ENCODE data around the gene RCVRN. TPM values are rescaled to one million over a fixed set of nuclear protein-coding genes. Genes with fewer than 3 reads are reported as not detected.

RCVRN gene
- total RNA-seq, 2 experiments from 2014 or later, result not detected

- no peak for DNase-seq
- Mint-ChIP-seq H3K27ac (no peak overlapping the region), H3K36me3 (no peaks in the 10 kb centered on the region), H3K27me3 (no peaks in the 10 kb centered on the region), H3K9me3 (ENCODE audit: low read depth) (no peaks in the 10 kb centered on the region), H3K4me3 (no peak overlapping the region), H3K4me1 (no peaks in the 10 kb centered on the region)
- no peak for ATAC-seq
- CTCF ChIA-PET, result no interaction called here
These were observed 11.0 kb upstream of the RCVRN start for GRCh38 chr17:9916108-9916507.

- no peak for DNase-seq
- CTCF ChIA-PET, result no interaction called here
- no peak for ATAC-seq
- H3K27me3 Mint-ChIP-seq, result no peaks in the 10 kb centered on the region
- no peak overlapping the region for H3K27ac Mint-ChIP-seq
- no peaks in the 10 kb centered on the region for H3K9me3 Mint-ChIP-seq (ENCODE audit: low read depth)
- H3K4me3 Mint-ChIP-seq, result no peak overlapping the region
- H3K36me3 Mint-ChIP-seq, result no peaks in the 10 kb centered on the region
- H3K4me1 Mint-ChIP-seq, result no peaks in the 10 kb centered on the region
These were observed 8.4 kb upstream of the RCVRN start for GRCh38 chr17:9913476-9913875.

- CTCF ChIA-PET, result interaction anchor here (0.8 kb wide), 1 partner anchor 12 kb away, joined by 3 read pairs; no protein-coding TSS in a partner anchor
- H3K27ac Mint-ChIP-seq, result no peak overlapping the region
- no peaks in the 10 kb centered on the region for H3K4me1 Mint-ChIP-seq
- DNase-seq (no peak), ATAC-seq (no peak)
- H3K9me3 Mint-ChIP-seq (ENCODE audit: low read depth), result no peaks in the 10 kb centered on the region
- H3K36me3 Mint-ChIP-seq, result no peaks in the 10 kb centered on the region
- H3K27me3 Mint-ChIP-seq, result no peaks in the 10 kb centered on the region
- no peak overlapping the region for H3K4me3 Mint-ChIP-seq
These were observed 7.3 kb upstream of the RCVRN start for GRCh38 chr17:9912121-9913099.

GRCh38 chr17:9911089-9911488 is 6.0 kb upstream of the RCVRN start:
- Mint-ChIP-seq H3K9me3 (ENCODE audit: low read depth) (no peaks in the 10 kb centered on the region), H3K36me3 (no peaks in the 10 kb centered on the region), H3K27ac (no peak overlapping the region), H3K4me1 (no peaks in the 10 kb centered on the region), H3K4me3 (no peak overlapping the region), H3K27me3 (no peaks in the 10 kb centered on the region)
- DNase-seq (no peak), ATAC-seq (no peak)
- CTCF ChIA-PET, result no interaction called here

GRCh38 chr17:9908649-9909042 is 3.6 kb upstream of the RCVRN start:
- Mint-ChIP-seq H3K27me3 (no peaks in the 10 kb centered on the region), H3K4me1 (no peaks in the 10 kb centered on the region), H3K9me3 (ENCODE audit: low read depth) (no peaks in the 10 kb centered on the region), H3K4me3 (no peak overlapping the region), H3K36me3 (no peaks in the 10 kb centered on the region), H3K27ac (no peak overlapping the region)
- no peak for ATAC-seq
- DNase-seq, result no peak
- CTCF ChIA-PET, result no interaction called here

- no peak for ATAC-seq
- no peak for DNase-seq
- Mint-ChIP-seq H3K9me3 (ENCODE audit: low read depth) (no peaks in the 10 kb centered on the region), H3K27ac (no peak overlapping the region), H3K4me1 (no peaks in the 10 kb centered on the region), H3K36me3 (no peaks in the 10 kb centered on the region), H3K27me3 (no peaks in the 10 kb centered on the region), H3K4me3 (no peak overlapping the region)
- CTCF ChIA-PET, result no interaction called here
These were observed 3.0 kb upstream of the RCVRN start for GRCh38 chr17:9907883-9908648.

- Mint-ChIP-seq H3K27me3 (no peaks in the 10 kb centered on the region), H3K4me1 (no peaks in the 10 kb centered on the region), H3K36me3 (no peaks in the 10 kb centered on the region), H3K9me3 (ENCODE audit: low read depth) (no peaks in the 10 kb centered on the region), H3K27ac (no peak overlapping the region), H3K4me3 (no peak overlapping the region)
- CTCF ChIA-PET, result no interaction called here
- DNase-seq (no peak), ATAC-seq (no peak)
These were observed 2.1 kb upstream of the RCVRN start for GRCh38 chr17:9907131-9907530.

GRCh38 chr17:9906616-9907015 is 1.5 kb upstream of the RCVRN start:
- Mint-ChIP-seq H3K36me3 (no peaks in the 10 kb centered on the region), H3K4me3 (no peak overlapping the region), H3K4me1 (no peaks in the 10 kb centered on the region), H3K27ac (no peak overlapping the region), H3K27me3 (no peaks in the 10 kb centered on the region), H3K9me3 (ENCODE audit: low read depth) (no peaks in the 10 kb centered on the region)
- CTCF ChIA-PET, result no interaction called here
- no peak for DNase-seq
- ATAC-seq, result no peak

GRCh38 chr17:9905902-9906301 is 831 bp upstream of the RCVRN start:
- no peak for ATAC-seq
- no peak overlapping the region for H3K4me3 Mint-ChIP-seq

GRCh38 chr17:9904277-9905077 is 594 bp downstream of the RCVRN start:
- no peak overlapping the region for H3K27ac Mint-ChIP-seq
- H3K9me3 Mint-ChIP-seq (ENCODE audit: low read depth), result no peaks in the 10 kb centered on the region
- peaks cover 6% of the 10 kb centered on the region for H3K27me3 Mint-ChIP-seq
- H3K4me3 Mint-ChIP-seq, result no peak overlapping the region
- DNase-seq (no peak), ATAC-seq (no peak)
- CTCF ChIA-PET, result no interaction called here
- no peaks in the 10 kb centered on the region for H3K4me1 Mint-ChIP-seq
- H3K36me3 Mint-ChIP-seq, result no peaks in the 10 kb centered on the region

More at GRCh38 chr17:9905902-9906301, 831 bp upstream of the RCVRN start:
- H3K4me1 Mint-ChIP-seq, result no peaks in the 10 kb centered on the region
- DNase-seq, result no peak
- H3K36me3 Mint-ChIP-seq, result no peaks in the 10 kb centered on the region
- H3K27me3 Mint-ChIP-seq, result peaks cover 4% of the 10 kb centered on the region
- H3K9me3 Mint-ChIP-seq (ENCODE audit: low read depth), result no peaks in the 10 kb centered on the region
- CTCF ChIA-PET, result no interaction called here
- H3K27ac Mint-ChIP-seq, result no peak overlapping the region

GRCh38 chr17:9902120-9902519 is 3.0 kb downstream of the RCVRN start:
- no peak overlapping the region for H3K27ac Mint-ChIP-seq
- H3K27me3 Mint-ChIP-seq, result peaks cover 8% of the 10 kb centered on the region
- no peaks in the 10 kb centered on the region for H3K36me3 Mint-ChIP-seq
- H3K4me3 Mint-ChIP-seq, result no peak overlapping the region
- CTCF ChIA-PET, result interaction anchor here (1.5 kb wide), 1 partner anchor 12 kb away, joined by 3 read pairs; no protein-coding TSS in a partner anchor
- ATAC-seq, result no peak
- no peak for DNase-seq
- no peaks in the 10 kb centered on the region for H3K9me3 Mint-ChIP-seq (ENCODE audit: low read depth)
- H3K4me1 Mint-ChIP-seq, result no peaks in the 10 kb centered on the region

- no peak overlapping the region for H3K27ac Mint-ChIP-seq
- no peak for ATAC-seq
- CTCF ChIA-PET, result interaction anchor here (1.1 to 1.5 kb wide), 2 partner anchors 11 to 24 kb away, joined by 3 read pairs; no protein-coding TSS in a partner anchor
- peaks cover 8% of the 10 kb centered on the region for H3K27me3 Mint-ChIP-seq
- no peaks in the 10 kb centered on the region for H3K9me3 Mint-ChIP-seq (ENCODE audit: low read depth)
- no peaks in the 10 kb centered on the region for H3K36me3 Mint-ChIP-seq
- H3K4me3 Mint-ChIP-seq, result no peak overlapping the region
- H3K4me1 Mint-ChIP-seq, result no peaks in the 10 kb centered on the region
- no peak for DNase-seq
These were observed 4.3 kb downstream of the RCVRN start for GRCh38 chr17:9900784-9901183.

- ATAC-seq, result no peak
- no peaks in the 10 kb centered on the region for H3K9me3 Mint-ChIP-seq (ENCODE audit: low read depth)
These were observed 5.0 kb downstream of the RCVRN start for GRCh38 chr17:9900044-9900594.

More at GRCh38 chr17:9900044-9900594, 5.0 kb downstream of the RCVRN start:
- CTCF ChIA-PET, result interaction anchor here (1.1 kb wide), 1 partner anchor 25 kb away, joined by 3 read pairs; no protein-coding TSS in a partner anchor
- DNase-seq, result no peak
- peaks cover 8% of the 10 kb centered on the region for H3K27me3 Mint-ChIP-seq
- no peaks in the 10 kb centered on the region for H3K36me3 Mint-ChIP-seq
- H3K27ac Mint-ChIP-seq, result no peak overlapping the region
- H3K4me3 Mint-ChIP-seq, result no peak overlapping the region
- H3K4me1 Mint-ChIP-seq, result no peaks in the 10 kb centered on the region
